Breast epithelium (tissue), 4 donors: ENCODE results near the gene PCBP3. TPM values are rescaled to one million over a fixed set of nuclear protein-coding genes. Genes with fewer than 3 reads are reported as not detected.

Source experiments
- DNase-seq, 2 donors: peaks; one replicate each; pipeline ENCODE4 v3.0.0-alpha.2; 2019; ENCODE audit warnings: low spot score in 2 of 2
- H3K27ac ChIP-seq, 2 donors: fragments of 200-600 bp; sonication (generic) in 1 of 2; one replicate each; pipeline ENCODE4 v1.5.1; 2016 to 2019; ENCODE audit warnings: mild to moderate bottlenecking in 1 of 2
- H3K27me3 ChIP-seq, 2 donors: fragments of 200-600 bp; sonication (generic) in 1 of 2; one replicate each; pipeline versions ENCODE4 v1.5.1 to v1.6.0; 2017 to 2019; ENCODE audit warnings: control low read depth in 1 of 2, mild to moderate bottlenecking in 1 of 2
- H3K36me3 ChIP-seq: fragments of 200-600 bp; one replicate; pipeline ENCODE4 v1.5.1; 2019
- H3K4me1 ChIP-seq, 2 donors: fragments of 200-600 bp; sonication (generic); one replicate each; pipeline ENCODE4 v1.5.1; 2016 to 2019; ENCODE audit warnings: control low read depth in 1 of 2
- H3K4me3 ChIP-seq, 3 donors: fragments of 200-600 bp; sonication (generic); 1 replicate in 2 of 3; 2 replicates in 1 of 3; pipeline ENCODE4 v1.5.1; 2016 to 2019; ENCODE audit warnings: mild to moderate bottlenecking in 3 of 3, moderate library complexity in 2 of 3
- H3K9me3 ChIP-seq, 2 donors: fragments of 200-600 bp; sonication (generic) in 1 of 2; one replicate each; pipeline ENCODE4 v1.5.1; 2016 to 2019; ENCODE audit warnings: control low read depth in 1 of 2
- POLR2A ChIP-seq: fragments of 450-650 bp; IDR thresholded peaks from one replicate; pipeline ENCODE4 v1.6.1; 2016; ENCODE audit warnings: antibody characterized with exemption, mild to moderate bottlenecking, moderate library complexity
- POLR2AphosphoS5 ChIP-seq, 3 donors: sonication (generic); formaldehyde crosslinking; IDR thresholded peaks; one replicate each; pipeline ENCODE4 v1.6.1; 2017; ENCODE audit warnings: antibody characterized with exemption in 3 of 3
- intact Hi-C: fragments of 100-400 bp; cut with DNase I; formaldehyde crosslinking; loops from one replicate; pipeline ENCODE4 v1.15.1; 2023; ENCODE audit warnings: low total_unique reads
- total RNA-seq, 3 donors: library from RNA; depleted of rRNA; stranded (reverse); fragments of >200 nt; gene quantifications; one replicate each; pipeline ENCODE4 v1.1.0, GENCODE V29; 2016
- TF ChIP-seq, protein P1 (sequence below), 3 donors: fragments of 450-650 bp; IDR thresholded peaks; one replicate each; pipeline ENCODE4 v1.5.1; 2016 to 2017; ENCODE audit warnings: antibody characterized with exemption in 3 of 3, mild to moderate bottlenecking in 3 of 3, moderate library complexity in 3 of 3

The PCBP3 gene
- total RNA-seq, 3 donors from 2014 or later: 3.4 to 13.8 (median 4.6) TPM

DNA sequence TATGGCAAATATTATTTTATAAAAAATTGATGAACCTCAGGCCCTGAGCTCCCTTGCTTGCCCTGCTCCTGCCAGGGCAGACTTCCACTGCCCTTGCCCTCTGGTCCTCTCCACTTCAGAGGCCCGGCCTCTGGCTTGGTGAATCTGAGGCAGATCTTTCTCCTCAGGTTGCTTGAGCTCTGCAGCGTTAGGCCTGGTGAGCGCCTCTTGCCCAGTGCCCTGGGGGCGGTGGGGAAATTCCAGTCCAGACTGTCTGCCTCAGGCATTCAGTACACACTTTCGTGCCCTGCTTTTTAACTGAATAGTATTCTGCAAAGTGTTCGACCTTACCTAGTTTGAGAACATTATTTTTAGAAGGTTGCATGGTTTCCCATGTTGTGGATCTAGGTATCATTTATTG lies 98.2 kb downstream of the PCBP3 start:
- intact Hi-C loops: no loop called here
- Histone ChIP-seq H3K4me1 (no peaks in the 10 kb centered on the region), H3K27me3 (no peaks in the 10 kb centered on the region), H3K4me3 (no peak overlapping the region), H3K36me3 (no peaks in the 10 kb centered on the region), H3K9me3 (no peaks in the 10 kb centered on the region), H3K27ac (no peak overlapping the region)
- TF ChIP-seq POLR2A: no peak
- TF ChIP-seq, protein P1, sequence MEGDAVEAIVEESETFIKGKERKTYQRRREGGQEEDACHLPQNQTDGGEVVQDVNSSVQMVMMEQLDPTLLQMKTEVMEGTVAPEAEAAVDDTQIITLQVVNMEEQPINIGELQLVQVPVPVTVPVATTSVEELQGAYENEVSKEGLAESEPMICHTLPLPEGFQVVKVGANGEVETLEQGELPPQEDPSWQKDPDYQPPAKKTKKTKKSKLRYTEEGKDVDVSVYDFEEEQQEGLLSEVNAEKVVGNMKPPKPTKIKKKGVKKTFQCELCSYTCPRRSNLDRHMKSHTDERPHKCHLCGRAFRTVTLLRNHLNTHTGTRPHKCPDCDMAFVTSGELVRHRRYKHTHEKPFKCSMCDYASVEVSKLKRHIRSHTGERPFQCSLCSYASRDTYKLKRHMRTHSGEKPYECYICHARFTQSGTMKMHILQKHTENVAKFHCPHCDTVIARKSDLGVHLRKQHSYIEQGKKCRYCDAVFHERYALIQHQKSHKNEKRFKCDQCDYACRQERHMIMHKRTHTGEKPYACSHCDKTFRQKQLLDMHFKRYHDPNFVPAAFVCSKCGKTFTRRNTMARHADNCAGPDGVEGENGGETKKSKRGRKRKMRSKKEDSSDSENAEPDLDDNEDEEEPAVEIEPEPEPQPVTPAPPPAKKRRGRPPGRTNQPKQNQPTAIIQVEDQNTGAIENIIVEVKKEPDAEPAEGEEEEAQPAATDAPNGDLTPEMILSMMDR (IDR thresholded peaks at IDR 0.05): no peak
- TF ChIP-seq POLR2AphosphoS5 (IDR thresholded peaks at IDR 0.05): no peak
- no peak for DNase-seq

DNA sequence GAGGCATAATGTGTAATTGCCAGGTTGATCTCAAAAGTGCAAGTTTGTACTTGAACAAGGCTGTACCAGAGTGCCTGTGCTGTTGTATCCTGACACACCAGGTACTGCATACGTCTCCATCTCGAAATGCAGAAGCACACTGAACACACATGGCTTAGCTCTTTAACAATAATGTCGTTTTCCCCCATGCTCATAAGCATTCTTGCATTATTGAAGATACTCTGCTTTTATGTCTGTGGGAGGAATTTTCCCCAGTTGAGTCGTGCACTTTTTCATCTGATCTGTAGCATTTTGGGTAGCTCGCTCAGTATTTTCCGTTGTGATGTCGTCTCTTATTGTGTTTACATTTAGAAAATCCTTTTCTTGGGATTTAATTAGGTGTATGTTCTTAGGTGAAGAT lies 98.7 kb downstream of the PCBP3 start:
- no peak overlapping the region for H3K4me3 ChIP-seq
- no peaks in the 10 kb centered on the region for H3K27me3 ChIP-seq
- no peak overlapping the region for H3K27ac ChIP-seq
- intact Hi-C loops: no loop called here
- H3K9me3 ChIP-seq: no peaks in the 10 kb centered on the region
- H3K36me3 ChIP-seq: no peaks in the 10 kb centered on the region
- TF ChIP-seq, protein P1 (IDR thresholded peaks at IDR 0.05): no peak
- no peak for TF ChIP-seq POLR2A
- TF ChIP-seq POLR2AphosphoS5 (IDR thresholded peaks at IDR 0.05): no peak
- DNase-seq: no peak
- H3K4me1 ChIP-seq: no peaks in the 10 kb centered on the region

DNA sequence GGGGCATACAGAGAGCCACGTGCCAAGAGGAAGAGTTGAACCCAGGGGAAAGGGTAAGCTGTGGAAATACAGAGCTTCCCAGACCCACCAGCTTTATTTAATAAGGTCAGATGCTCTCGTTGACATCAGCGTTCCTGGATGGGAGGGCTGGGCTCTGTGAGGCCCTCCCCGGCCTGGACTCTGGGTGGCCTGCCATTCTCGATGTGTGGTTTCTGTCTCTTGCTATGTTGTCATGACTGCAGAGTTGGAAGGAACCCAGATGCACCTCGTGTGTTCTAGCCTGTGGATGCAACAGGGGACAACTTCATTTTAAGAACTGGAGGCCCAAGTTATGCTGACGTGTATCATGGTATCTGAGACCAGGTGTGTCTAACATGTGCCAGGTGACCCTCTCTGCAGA lies 101.7 kb downstream of the PCBP3 start:
- no peaks in the 10 kb centered on the region for H3K36me3 ChIP-seq
- TF ChIP-seq POLR2AphosphoS5 (IDR thresholded peaks at IDR 0.05) (no peak), POLR2A (no peak)
- TF ChIP-seq, protein P1 (IDR thresholded peaks at IDR 0.05): no peak
- no peak overlapping the region for H3K27ac ChIP-seq
- no peak for DNase-seq
- intact Hi-C loops: loop anchor here (5.0 kb wide), 1 partner anchor 643 kb away; no protein-coding TSS in a partner anchor
- no peaks in the 10 kb centered on the region for H3K4me1 ChIP-seq
- H3K9me3 ChIP-seq: no peaks in the 10 kb centered on the region
- H3K27me3 ChIP-seq: peaks cover 0 to 8% of the 10 kb centered on the region in 2 donors
- H3K4me3 ChIP-seq: no peak overlapping the region

DNA sequence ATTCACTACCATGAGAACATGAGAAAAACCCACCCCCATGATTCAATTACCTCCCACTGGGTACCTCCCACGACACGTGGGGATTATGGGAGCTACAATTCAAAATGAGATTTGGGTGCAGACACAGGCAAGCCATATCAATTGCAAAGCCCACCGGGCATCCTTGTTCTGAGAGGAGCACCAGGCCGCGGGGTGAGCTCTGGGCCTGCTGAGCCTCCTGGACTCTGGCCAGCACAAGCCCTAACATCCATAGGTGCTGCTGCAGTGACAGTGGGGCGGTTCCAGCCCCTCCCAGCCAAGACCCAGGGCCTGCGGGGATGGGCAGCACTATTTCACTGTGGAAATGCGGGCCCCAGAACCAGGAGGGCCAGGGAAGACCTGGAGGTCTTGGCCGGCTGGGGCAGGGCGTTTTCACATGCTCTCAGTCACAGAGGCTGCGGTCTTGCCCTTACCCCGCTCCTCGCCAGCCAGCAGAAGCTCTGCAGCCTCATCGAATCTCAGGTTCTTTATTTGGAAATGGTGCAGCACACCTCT lies 103.8 kb downstream of the PCBP3 start:
- no peaks in the 10 kb centered on the region for H3K9me3 ChIP-seq
- DNase-seq: no peak

DNA sequence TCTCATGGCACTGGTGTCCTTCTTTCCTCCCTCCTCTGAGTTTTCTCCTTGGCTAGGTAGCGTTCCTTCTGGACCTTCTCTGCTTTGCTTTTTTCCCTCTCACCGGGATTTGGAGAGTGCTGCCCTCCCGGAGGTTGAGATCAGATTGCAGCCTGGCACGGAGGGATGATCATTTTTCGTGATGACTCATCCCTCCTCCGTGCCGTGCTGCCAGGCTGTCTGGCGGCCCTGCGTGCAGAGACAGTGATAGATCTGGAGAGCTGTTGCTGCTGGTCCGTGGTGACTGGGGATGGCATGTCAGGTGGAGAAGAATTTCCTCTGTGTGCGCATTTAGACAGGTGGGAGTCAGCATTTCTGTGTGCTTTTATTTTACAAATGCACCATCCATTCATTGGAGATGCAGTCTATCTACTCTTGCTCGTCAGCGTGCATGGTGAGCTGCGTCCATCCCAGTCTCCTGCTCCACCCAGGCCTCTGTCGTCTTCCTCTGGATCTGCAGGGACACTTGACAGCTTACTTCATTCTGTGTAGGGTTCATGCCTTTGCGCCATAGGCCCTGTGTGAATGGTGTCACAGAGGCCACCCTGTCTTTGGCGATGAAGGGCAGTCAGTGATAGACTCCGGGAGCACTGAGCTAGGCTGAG lies 104.4 kb downstream of the PCBP3 start:
- TF ChIP-seq POLR2AphosphoS5 (IDR thresholded peaks at IDR 0.05) (no peak), POLR2A (no peak)
- TF ChIP-seq, protein P1 (IDR thresholded peaks at IDR 0.05): no peak
- Histone ChIP-seq H3K27ac (no peak overlapping the region), H3K4me3 (no peak overlapping the region), H3K27me3 (peaks cover 0 to 8% of the 10 kb centered on the region in 2 donors), H3K36me3 (no peaks in the 10 kb centered on the region), H3K4me1 (no peaks in the 10 kb centered on the region), H3K9me3 (no peaks in the 10 kb centered on the region)
- intact Hi-C loops: loop anchor here (5.0 kb wide), 1 partner anchor 646 kb away; no protein-coding TSS in a partner anchor
- peak in 1 of 2 donors; percentile 50 for DNase-seq

More for the DNA sequence above, 103.8 kb downstream of the PCBP3 start:
- TF ChIP-seq POLR2AphosphoS5 (IDR thresholded peaks at IDR 0.05): no peak
- TF ChIP-seq, protein P1 (IDR thresholded peaks at IDR 0.05): no peak
- TF ChIP-seq POLR2A: no peak
- H3K4me3 ChIP-seq: no peak overlapping the region
- no peak overlapping the region for H3K27ac ChIP-seq
- H3K36me3 ChIP-seq: no peaks in the 10 kb centered on the region
- peaks cover 0 to 8% of the 10 kb centered on the region in 2 donors for H3K27me3 ChIP-seq
- intact Hi-C loops: loop anchor here (5.0 kb wide), 1 partner anchor 645 kb away; no protein-coding TSS in a partner anchor
- no peaks in the 10 kb centered on the region for H3K4me1 ChIP-seq
